IMR-90 (cell line): ENCODE results near the gene SCRG1. TPM values are rescaled to one million over a fixed set of nuclear protein-coding genes. Genes with fewer than 3 reads are reported as not detected.

Experiments
- ATAC-seq: fragments of 200-7000 bp; cut with Tn5 transposase; 2 replicates; pipeline ENCODE4 v1.9.1; 2020; ENCODE audit warnings: low read depth, mild to moderate bottlenecking, moderate library complexity
- BruUV-seq: library from RNA; stranded (reverse); fragments of 400-500 nt; replicated peaks from 2 replicates; lab custom pipeline; 2021; lab: Mats Ljungman, UMichigan
- CTCF ChIA-PET: fragments of 300-600 bp; formaldehyde crosslinking; extraction: SDS; loops from one replicate; lab custom pipeline; 2021; ENCODE audit warnings: antibody characterized with exemption; lab: Yijun Ruan, JAX
- POLR2A ChIA-PET: fragments of 300-600 bp; sonication (Branson Sonifier 250); formaldehyde crosslinking; loops from one replicate; lab custom pipeline; 2022; ENCODE audit warnings: antibody characterized with exemption; ENCODE audit not compliant: unreplicated experiment; lab: Charles Lee
- DNase-seq: peaks from one replicate; pipeline ENCODE4 v3.0.0; 2013
- H2AFZ ChIP-seq: replicated peaks from 2 replicates; pipeline ENCODE3; 2013; ENCODE audit warnings: low read length, mild to moderate bottlenecking; ENCODE audit not compliant: poor library complexity
- H2AK5ac ChIP-seq: 2 replicates; pipeline ENCODE4 v1.6.1; 2013; ENCODE audit warnings: low read depth, low read length, inconsistent platforms
- H2AK9ac ChIP-seq: replicated peaks from 2 replicates; pipeline ENCODE3; 2013; ENCODE audit warnings: mild to moderate bottlenecking, low read depth, low read length, moderate library complexity; ENCODE audit not compliant: poor library complexity
- H2BK120ac ChIP-seq: 2 replicates; pipeline ENCODE4 v1.6.1; 2013; ENCODE audit warnings: low read depth, low read length, inconsistent platforms
- H2BK15ac ChIP-seq: 3 replicates; pipeline ENCODE4 v1.6.1; 2013; ENCODE audit warnings: low read depth, low read length, inconsistent platforms
- H2BK20ac ChIP-seq: 2 replicates; pipeline ENCODE4 v1.6.1; 2013; ENCODE audit warnings: low read depth, mild to moderate bottlenecking, inconsistent platforms, low read length, moderate library complexity
- H2BK5ac ChIP-seq: 2 replicates; pipeline ENCODE4 v1.6.1; 2013; ENCODE audit warnings: mild to moderate bottlenecking, low read depth, low read length, inconsistent platforms; ENCODE audit not compliant: poor library complexity, severe bottlenecking
- H3K14ac ChIP-seq: replicated peaks from 2 replicates; pipeline ENCODE4 v1.6.1; 2013; ENCODE audit warnings: low read depth, low read length, inconsistent platforms
- H3K18ac ChIP-seq: 2 replicates; pipeline ENCODE4 v1.6.1; 2013; ENCODE audit warnings: low read depth, low read length, control low read depth
- H3K23ac ChIP-seq: 2 replicates; pipeline ENCODE4 v1.6.1; 2013; ENCODE audit warnings: low read depth, low read length, inconsistent platforms
- H3K27ac ChIP-seq: 2 replicates; pipeline ENCODE4 v1.5.1; 2013; ENCODE audit warnings: mild to moderate bottlenecking, control low read depth, low read length; ENCODE audit not compliant: insufficient read depth
- H3K27me3 ChIP-seq: 2 replicates; pipeline ENCODE4 v1.6.1; 2013; ENCODE audit warnings: low read length; ENCODE audit not compliant: control insufficient read depth, insufficient read depth
- H3K36me3 ChIP-seq: 2 replicates; pipeline ENCODE4 v1.6.1; 2013; ENCODE audit warnings: low read length, mixed read lengths; ENCODE audit not compliant: control insufficient read depth, insufficient read depth
- H3K4ac ChIP-seq: 2 replicates; pipeline ENCODE4 v1.6.1; 2013; ENCODE audit warnings: low read depth, low read length, inconsistent platforms
- H3K4me1 ChIP-seq: 2 replicates; pipeline ENCODE4 v1.6.1; 2013; ENCODE audit warnings: low read length, mixed read lengths; ENCODE audit not compliant: control insufficient read depth, insufficient read depth
- H3K4me2 ChIP-seq: 2 replicates; pipeline ENCODE4 v1.6.1; 2013; ENCODE audit warnings: low read depth, mild to moderate bottlenecking, control low read depth, low read length, moderate library complexity
- H3K4me3 ChIP-seq: 2 replicates; pipeline ENCODE4 v1.5.1; 2013; ENCODE audit warnings: low read depth, mild to moderate bottlenecking, control low read depth, low read length, moderate library complexity; ENCODE audit not compliant: insufficient read depth
- H3K56ac ChIP-seq: 2 replicates; pipeline ENCODE4 v1.6.1; 2013; ENCODE audit warnings: low read length, inconsistent platforms; ENCODE audit not compliant: insufficient read depth; ENCODE audit errors: extremely low read depth
- H3K79me1 ChIP-seq, 2 experiments: 2 replicates each; pipeline ENCODE4 v1.6.1; 2013; ENCODE audit warnings: low read length in 2 of 2, inconsistent platforms in 1 of 2, low read depth in 1 of 2
- H3K9ac ChIP-seq: 2 replicates; pipeline ENCODE4 v1.6.1; 2013; ENCODE audit warnings: low read depth, low read length, control low read depth
- H3K9me1 ChIP-seq: 2 replicates; pipeline ENCODE4 v1.6.1; 2013; ENCODE audit warnings: low read length, inconsistent platforms; ENCODE audit not compliant: insufficient read depth
- H3K9me3 ChIP-seq: 2 replicates; pipeline ENCODE4 v1.6.1; 2013; ENCODE audit warnings: low read length; ENCODE audit not compliant: control insufficient read depth, insufficient read depth
- H4K20me1 ChIP-seq: 2 replicates; pipeline ENCODE4 v1.6.1; 2013; ENCODE audit warnings: low read length, inconsistent platforms; ENCODE audit not compliant: insufficient read depth
- H4K5ac ChIP-seq: 2 replicates; pipeline ENCODE4 v1.6.1; 2013; ENCODE audit warnings: mild to moderate bottlenecking, low read depth, low read length, control low read depth
- H4K8ac ChIP-seq, 2 experiments: 2 replicates each; pipeline ENCODE4 v1.6.1; 2013; ENCODE audit warnings: low read depth in 2 of 2, low read length in 2 of 2, control low read depth in 1 of 2, inconsistent platforms in 1 of 2
- H4K91ac ChIP-seq: 2 replicates; pipeline ENCODE4 v1.6.1; 2013; ENCODE audit warnings: low read depth, low read length, inconsistent platforms; ENCODE audit not compliant: insufficient read depth
- BHLHE40 ChIP-seq: fragments of 150-350 bp; IDR thresholded peaks from 2 replicates; pipeline ENCODE4 v1.6.1; 2016; ENCODE audit warnings: mild to moderate bottlenecking, low read depth, low read length
- CEBPB ChIP-seq: IDR thresholded peaks from 2 replicates; pipeline ENCODE4 v1.6.1; 2012; ENCODE audit warnings: low read depth, low read length, improper control_type of control experiment
- CHD1 ChIP-seq: IDR thresholded peaks from 2 replicates; pipeline ENCODE4 v1.6.1; 2012; ENCODE audit warnings: low read depth, low read length, improper control_type of control experiment
- FOS ChIP-seq: fragments of 150-350 bp; IDR thresholded peaks from 2 replicates; pipeline ENCODE4 v1.6.1; 2016; ENCODE audit warnings: low read depth, low read length
- MAFK ChIP-seq: IDR thresholded peaks from 2 replicates; pipeline ENCODE4 v1.6.1; 2012; ENCODE audit warnings: low read depth, low read length, improper control_type of control experiment
- MAZ ChIP-seq: IDR thresholded peaks from 2 replicates; pipeline ENCODE4 v1.6.1; 2012; ENCODE audit warnings: low read depth, mild to moderate bottlenecking, low read length, improper control_type of control experiment, moderate library complexity, borderline replicate concordance
- MXI1 ChIP-seq: IDR thresholded peaks from 2 replicates; pipeline ENCODE4 v1.6.1; 2012; ENCODE audit warnings: low read depth, mild to moderate bottlenecking, low read length, moderate library complexity, borderline replicate concordance
- NFE2L2 ChIP-seq: fragments of 150-350 bp; IDR thresholded peaks from 2 replicates; pipeline ENCODE4 v1.6.1; 2016; ENCODE audit warnings: low read depth, mild to moderate bottlenecking, low read length
- POLR2A ChIP-seq: IDR thresholded peaks from 2 replicates; pipeline ENCODE4 v1.6.1; 2012; ENCODE audit warnings: mild to moderate bottlenecking, low read depth, low read length
- RAD21 ChIP-seq: IDR thresholded peaks from 2 replicates; pipeline ENCODE4 v1.6.1; 2012; ENCODE audit warnings: low read length, improper control_type of control experiment
- USF2 ChIP-seq: fragments of 150-350 bp; IDR thresholded peaks from 2 replicates; pipeline ENCODE4 v1.6.1; 2017; ENCODE audit warnings: mild to moderate bottlenecking, antibody characterized with exemption, low read length, low read depth
- WGBS, 2 experiments: methylation state at CpG; one replicate each; pipeline versions ENCODE4 v1.1.5 to v1.1.7; 2013; ENCODE audit warnings: missing lambda C conversion rate in 2 of 2; ENCODE audit not compliant: insufficient read length in 1 of 2; ENCODE audit errors: extremely low coverage in 2 of 2; 5-methylcytosine and 5-hydroxymethylcytosine counted together
- dilution Hi-C: fragments of 300-500 bp; cut with HindIII; formaldehyde crosslinking; loops from one replicate; pipeline ENCODE4 v1.14.3; 2018; ENCODE audit warnings: low sequenced_read_pairs; ENCODE audit not compliant: unreplicated experiment
- in situ Hi-C: fragments of 300-500 bp; cut with MboI; formaldehyde crosslinking; loops from 3 replicates; pipeline ENCODE4 v1.14.3; 2019; ENCODE audit warnings: low sequenced_read_pairs, inconsistent platforms, mixed read lengths
- intact Hi-C: fragments of 100-400 bp; cut with micrococcal nuclease; formaldehyde crosslinking; loops from 2 replicates; pipeline ENCODE4 v1.10.0; 2022
- polyA plus RNA-seq, 3 experiments: library from polyadenylated mRNA; depleted of rRNA; stranded (reverse); fragments of >200 nt; gene quantifications; 2 replicates each; pipeline ENCODE4 v1.2.3, GENCODE V29; 2012; ENCODE audit warnings: low replicate concordance in 1 of 3
- total RNA-seq: library from RNA; depleted of rRNA; stranded (reverse); fragments of >200 nt; gene quantifications from 2 replicates; pipeline ENCODE4 v1.2.3, GENCODE V29; 2012

SCRG1 gene
- total and polyA plus RNA-seq, 2 of the 4 experiments (the other 2 are of a cell fraction) = under 0.01 to 0.22 TPM

GRCh38 chr4:173360587-173361221 lies 38.2 kb downstream of the SCRG1 start (continued):
- TF ChIP-seq POLR2A = no peak

GRCh38 chr4:173357939-173358338 lies 41.0 kb downstream of the SCRG1 start:
- no TSS peak for BruUV-seq
- Histone ChIP-seq H2AFZ (no peak overlapping the region), H3K27me3 (no peaks in the 10 kb centered on the region), H3K4me2 (no peak overlapping the region), H2AK5ac (no peak overlapping the region), H4K8ac (no peak overlapping the region), H3K4me3 (no peak overlapping the region), H3K23ac (no peak overlapping the region), H4K91ac (no peak overlapping the region), H3K56ac (no peak overlapping the region), H2BK15ac (no peak overlapping the region), H2AK9ac (no peak overlapping the region), H3K18ac (no peak overlapping the region), H3K14ac (no peak overlapping the region), H4K5ac (no peak overlapping the region), H3K36me3 (no peaks in the 10 kb centered on the region), H3K4me1 (no peaks in the 10 kb centered on the region), H3K79me1 (no peaks in the 10 kb centered on the region), H2BK5ac (no peak overlapping the region), H4K20me1 (no peaks in the 10 kb centered on the region), H2BK20ac (no peak overlapping the region), H3K4ac (no peak overlapping the region), H3K27ac (no peak overlapping the region), H2BK120ac (no peak overlapping the region), H3K9ac (no peak overlapping the region), H3K9me3 (no peaks in the 10 kb centered on the region; the same call in 1 of the 2 replicates), H3K9me1 (no peaks in the 10 kb centered on the region)
- CTCF ChIA-PET = interaction anchor here (1.0 kb wide), 1 partner anchor 10 kb away, joined by 3 read pairs; no protein-coding TSS in a partner anchor
- TF ChIP-seq FOS (no peak), NFE2L2 (no peak), MXI1 (no peak), USF2 (no peak), MAZ (no peak), CHD1 (no peak), RAD21 (no peak), MAFK (no peak), BHLHE40 (no peak), CEBPB (no peak), POLR2A (no peak)
- POLR2A ChIA-PET = no interaction called here
- 100% methylated on average over 1 of the region's 2 CpGs; no CpG with 5 or more reads in 1 of the 2 experiments for WGBS, 2 experiments
- intact Hi-C loops (no loop called here), in situ Hi-C loops (no loop called here), dilution Hi-C loops (no loop called here)
- DNase-seq = no peak
- ATAC-seq = no peak
